HepG2 (cell line): ENCODE measurements around the gene CDK5RAP2. TPM values are rescaled to one million over a fixed set of nuclear protein-coding genes. Genes with fewer than 3 reads are reported as not detected.

Source experiments
- ATAC-seq: fragments of 200-7000 bp; cut with Tn5 transposase; 3 replicates; pipeline ENCODE4 v1.9.1; 2020; ENCODE audit warnings: mild to moderate bottlenecking, moderate library complexity
- BruUV-seq: library from RNA; stranded (reverse); fragments of 400-500 nt; replicated peaks from 2 replicates; lab custom pipeline; 2021; lab: Mats Ljungman, UMichigan
- CTCF ChIA-PET: fragments of 300-600 bp; formaldehyde crosslinking; extraction: SDS; loops from one replicate; lab custom pipeline; 2021; ENCODE audit warnings: low total read pairs, inconsistent platforms, low intra/inter-chr PET ratio; lab: Yijun Ruan, JAX
- POLR2A ChIA-PET: fragments of 350-600 bp; sonication (Branson Sonifier 250); formaldehyde crosslinking; loops from one replicate; lab custom pipeline; 2020; ENCODE audit warnings: antibody characterized with exemption, inconsistent platforms; lab: Yijun Ruan, JAX
- DNase-seq: peaks from one replicate; pipeline ENCODE4 v3.0.0-alpha.2; 2015; ENCODE audit warnings: low spot score
- FAIRE-seq: peaks from 3 replicates; lab custom pipeline; 2011; peaks lifted over from hg19 to GRCh38; lab: Jason Lieb, UNC
- H2AFZ ChIP-seq: one replicate; pipeline ENCODE4 v1.6.1; 2011; ENCODE audit warnings: low read length, inconsistent platforms
- H3K27ac ChIP-seq: fragments of 300-600 bp; 3 replicates; pipeline ENCODE4 v1.8.0; 2011; ENCODE audit warnings: mixed run types, mild to moderate bottlenecking, mixed read lengths, low read length, inconsistent platforms; ENCODE audit not compliant: insufficient read depth; ENCODE audit errors: extremely low read length
- H3K27me3 ChIP-seq, 2 experiments: fragments of 200-600 bp in 1 of 2; 2 replicates in 1 of 2; 3 replicates in 1 of 2; pipeline versions ENCODE4 v1.6.0 to v1.8.0; 2011; ENCODE audit warnings: low read length in 2 of 2, mild to moderate bottlenecking in 2 of 2, moderate library complexity in 2 of 2, inconsistent platforms in 1 of 2; ENCODE audit not compliant: insufficient read depth in 2 of 2, control insufficient read depth in 1 of 2
- H3K36me3 ChIP-seq, 2 experiments: fragments of 200-600 bp in 1 of 2; replicated peaks in 1 of 2; 2 replicates in 1 of 2; 3 replicates in 1 of 2; pipeline versions ENCODE4 v1.5.1 to v1.8.0; 2011; ENCODE audit warnings: low read length in 2 of 2, inconsistent platforms in 1 of 2; ENCODE audit not compliant: insufficient read depth in 2 of 2, control insufficient read depth in 1 of 2
- H3K4me1 ChIP-seq: 2 replicates; pipeline ENCODE4 v1.5.1; 2012; ENCODE audit warnings: low read length, inconsistent platforms; ENCODE audit not compliant: insufficient read depth
- H3K4me2 ChIP-seq: 2 replicates; pipeline ENCODE4 v1.6.0; 2011; ENCODE audit warnings: low read depth, low read length, inconsistent platforms
- H3K4me3 ChIP-seq, 3 experiments: fragments of 200-600 bp in 1 of 3; sonication (generic), shearing (Covaris generic) in 1 of 3; replicated peaks in 1 of 3; 2 replicates each; pipeline ENCODE4 v1.5.1; 2011 to 2016; ENCODE audit warnings: low read length in 3 of 3, inconsistent platforms in 2 of 3, low read depth in 2 of 3, mild to moderate bottlenecking in 2 of 3, control low read depth in 1 of 3, mixed read lengths in 1 of 3; ENCODE audit not compliant: insufficient read depth in 1 of 3
- H3K79me2 ChIP-seq: one replicate; pipeline ENCODE4 v1.6.1; 2011; ENCODE audit warnings: low read length, inconsistent platforms; ENCODE audit not compliant: insufficient read depth
- H3K9ac ChIP-seq: 2 replicates; pipeline ENCODE4 v1.6.0; 2011; ENCODE audit warnings: mild to moderate bottlenecking, low read depth, low read length, inconsistent platforms; ENCODE audit not compliant: insufficient read depth
- H3K9me3 ChIP-seq: 2 replicates; pipeline ENCODE4 v1.5.1; 2012; ENCODE audit warnings: mild to moderate bottlenecking, low read length
- H4K20me1 ChIP-seq: 2 replicates; pipeline ENCODE4 v1.6.0; 2011; ENCODE audit warnings: inconsistent platforms, mild to moderate bottlenecking, low read length, moderate library complexity; ENCODE audit not compliant: insufficient read depth
- CSRNP2 ChIP-seq: sonication (generic); formaldehyde crosslinking; conservative IDR thresholded peaks from 2 replicates; pipeline ENCODE4 v1.8.0; 2022; ENCODE audit warnings: low read depth, missing genetic modification reagents
- DNMT1 ChIP-seq: sonication (generic); formaldehyde crosslinking; IDR thresholded peaks from 2 replicates; pipeline ENCODE4 v1.5.1; 2020; ENCODE audit warnings: mild to moderate bottlenecking, missing genetic modification reagents
- DR1 ChIP-seq: sonication (generic); formaldehyde crosslinking; IDR thresholded peaks from 2 replicates; pipeline ENCODE4 v1.8.0; 2021; ENCODE audit warnings: mild to moderate bottlenecking, missing genetic modification reagents, inconsistent platforms
- DRAP1 ChIP-seq: IDR thresholded peaks from 2 replicates; pipeline ENCODE4 v1.6.1; 2016; ENCODE audit warnings: missing genetic modification reagents, missing compliant biosample characterization
- ERF ChIP-seq: IDR thresholded peaks from 2 replicates; pipeline ENCODE4 v1.6.1; 2018; ENCODE audit warnings: missing biosample characterization, missing genetic modification reagents
- NFKB2 ChIP-seq: sonication (generic); formaldehyde crosslinking; IDR thresholded peaks from 2 replicates; pipeline ENCODE4 v1.4.0; 2020; ENCODE audit warnings: missing genetic modification reagents, borderline replicate concordance
- SATB2 ChIP-seq: sonication (generic); formaldehyde crosslinking; IDR thresholded peaks from 2 replicates; pipeline ENCODE4 v1.5.0; 2020; ENCODE audit warnings: missing genetic modification reagents
- SMARCE1 ChIP-seq: fragments of 450-650 bp; IDR thresholded peaks from 2 replicates; pipeline ENCODE4 v1.6.1; 2017; ENCODE audit warnings: borderline replicate concordance
- TBP ChIP-seq: sonication (generic); formaldehyde crosslinking; IDR thresholded peaks from 2 replicates; pipeline ENCODE4 v1.5.0; 2020; ENCODE audit warnings: missing genetic modification reagents
- ZFYVE20 ChIP-seq: sonication (generic); formaldehyde crosslinking; IDR thresholded peaks from 2 replicates; pipeline ENCODE4 v1.8.0; 2023; ENCODE audit warnings: low read depth, mild to moderate bottlenecking, moderate library complexity, missing genetic modification reagents, borderline replicate concordance
- ZNF253 ChIP-seq: sonication (generic); formaldehyde crosslinking; IDR thresholded peaks from 2 replicates; pipeline ENCODE4 v1.8.0; 2022; ENCODE audit warnings: mild to moderate bottlenecking, missing genetic modification reagents, borderline replicate concordance
- ZNF354B ChIP-seq: sonication (generic); formaldehyde crosslinking; IDR thresholded peaks from 2 replicates; pipeline ENCODE4 v1.8.0; 2022; ENCODE audit warnings: mild to moderate bottlenecking, missing genetic modification reagents
- ZNF562 ChIP-seq: sonication (generic); formaldehyde crosslinking; IDR thresholded peaks from 2 replicates; pipeline ENCODE4 v1.8.0; 2022; ENCODE audit warnings: missing genetic modification reagents, borderline replicate concordance
- ZSCAN30 ChIP-seq: sonication (generic); formaldehyde crosslinking; IDR thresholded peaks from 2 replicates; pipeline ENCODE4 v1.5.0; 2020; ENCODE audit warnings: mild to moderate bottlenecking, missing genetic modification reagents
- WGBS: methylation state at CpG from one replicate; pipeline ENCODE4 v1.1.6; 2017; ENCODE audit warnings: low lambda C conversion rate; 5-methylcytosine and 5-hydroxymethylcytosine counted together
- in situ Hi-C: cut with HindIII; loops from 2 replicates; pipeline ENCODE4 v1.10.0; 2017; ENCODE audit warnings: low pct_unique_long_range_greater_than_20kb; ENCODE audit not compliant: extremely low pct_ligation_motif_present
- intact Hi-C: fragments of 100-400 bp; cut with micrococcal nuclease; formaldehyde crosslinking; loops from one replicate; pipeline ENCODE4 v1.10.0; 2022; ENCODE audit not compliant: unreplicated experiment
- polyA plus RNA-seq, 8 experiments: library from polyadenylated mRNA; depleted of rRNA in 3 of 8; stranded (reverse) in 7 of 8; unstranded in 1 of 8; fragments of >200 nt; fragmentation: Illumina TruSeq in 4 of 8; extraction: Trizol in 4 of 8; gene quantifications; 2 replicates each; pipeline versions ENCODE4 v1.2.1 to v1.2.3, GENCODE V29; 2011 to 2016; ENCODE audit warnings: low read depth in 4 of 8, missing spikeins in 1 of 8, mixed read lengths in 1 of 8; ENCODE audit not compliant: insufficient read depth in 1 of 8
- total RNA-seq, 5 experiments: library from RNA; depleted of rRNA; stranded (reverse); fragments of >200 nt; fragmentation: Illumina TruSeq; extraction: Trizol; gene quantifications; 2 replicates each; pipeline ENCODE4 v1.2.3, GENCODE V29; 2016; ENCODE audit warnings: low read depth in 1 of 5
- TF ChIP-seq, protein P1 (sequence below): sonication (generic); formaldehyde crosslinking; IDR thresholded peaks from 2 replicates; pipeline ENCODE4 v1.4.0; 2020; ENCODE audit warnings: missing genetic modification reagents, borderline replicate concordance
- TF ChIP-seq, protein P2 (sequence below): sonication (generic); formaldehyde crosslinking; IDR thresholded peaks from 2 replicates; pipeline ENCODE4 v1.4.0; 2020; ENCODE audit warnings: missing genetic modification reagents

CDK5RAP2 gene
- total and polyA plus RNA-seq, 2 of the 13 experiments (the other 11 are each of a cell fraction or from before 2014, with no cell fraction given), result 31.8 to 42.2 TPM

GRCh38 chr9:120413121-120414048, 166.6 kb downstream of the CDK5RAP2 start (continued):
- TF ChIP-seq, protein P1, sequence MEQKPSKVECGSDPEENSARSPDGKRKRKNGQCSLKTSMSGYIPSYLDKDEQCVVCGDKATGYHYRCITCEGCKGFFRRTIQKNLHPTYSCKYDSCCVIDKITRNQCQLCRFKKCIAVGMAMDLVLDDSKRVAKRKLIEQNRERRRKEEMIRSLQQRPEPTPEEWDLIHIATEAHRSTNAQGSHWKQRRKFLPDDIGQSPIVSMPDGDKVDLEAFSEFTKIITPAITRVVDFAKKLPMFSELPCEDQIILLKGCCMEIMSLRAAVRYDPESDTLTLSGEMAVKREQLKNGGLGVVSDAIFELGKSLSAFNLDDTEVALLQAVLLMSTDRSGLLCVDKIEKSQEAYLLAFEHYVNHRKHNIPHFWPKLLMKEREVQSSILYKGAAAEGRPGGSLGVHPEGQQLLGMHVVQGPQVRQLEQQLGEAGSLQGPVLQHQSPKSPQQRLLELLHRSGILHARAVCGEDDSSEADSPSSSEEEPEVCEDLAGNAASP (CRISPR knock-in tag), result no peak

DNA sequence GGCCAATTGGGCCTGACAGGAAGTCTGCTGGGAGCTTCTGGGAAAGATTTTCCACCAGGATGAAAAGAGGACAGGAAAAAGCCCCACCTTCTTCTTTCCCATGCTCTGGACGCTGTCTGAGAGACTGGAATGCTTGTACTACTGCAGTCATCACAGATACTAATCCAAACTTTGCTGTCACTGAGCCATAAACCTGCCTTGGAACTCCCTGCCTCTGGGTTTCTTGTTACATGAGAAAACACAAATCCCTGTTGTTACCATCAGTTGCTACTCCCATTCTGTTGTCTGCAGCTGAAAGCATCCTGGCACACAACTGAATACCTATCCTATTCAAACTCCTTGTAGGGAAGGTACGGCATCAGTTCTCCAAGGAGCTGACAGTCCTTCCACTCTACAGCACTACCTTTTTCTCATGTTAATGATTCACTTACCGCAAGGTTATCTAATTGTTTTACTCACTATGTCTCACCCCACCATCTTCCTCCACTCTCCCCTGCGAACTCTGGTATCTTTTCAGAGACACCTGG, 167.5 kb downstream of the CDK5RAP2 start:
- Histone ChIP-seq H4K20me1 (no peaks in the 10 kb centered on the region), H3K36me3 (peaks cover 42 to 86% of the 10 kb centered on the region in 2 experiments), H3K9ac (no peak overlapping the region), H3K4me3 (no peak overlapping the region), H3K4me2 (no peak overlapping the region), H2AFZ (no peak overlapping the region), H3K79me2 (no peaks in the 10 kb centered on the region), H3K9me3 (no peaks in the 10 kb centered on the region), H3K4me1 (0 out of 2 replicates have a peak, but pooled peaks cover 6% of the 10 kb centered on the region), H3K27ac (no peak overlapping the region), H3K27me3 (no peaks in the 10 kb centered on the region)
- CTCF ChIA-PET, result no interaction called here
- TF ChIP-seq ZNF354B (CRISPR knock-in tag), result no peak
- TF ChIP-seq, protein P2, sequence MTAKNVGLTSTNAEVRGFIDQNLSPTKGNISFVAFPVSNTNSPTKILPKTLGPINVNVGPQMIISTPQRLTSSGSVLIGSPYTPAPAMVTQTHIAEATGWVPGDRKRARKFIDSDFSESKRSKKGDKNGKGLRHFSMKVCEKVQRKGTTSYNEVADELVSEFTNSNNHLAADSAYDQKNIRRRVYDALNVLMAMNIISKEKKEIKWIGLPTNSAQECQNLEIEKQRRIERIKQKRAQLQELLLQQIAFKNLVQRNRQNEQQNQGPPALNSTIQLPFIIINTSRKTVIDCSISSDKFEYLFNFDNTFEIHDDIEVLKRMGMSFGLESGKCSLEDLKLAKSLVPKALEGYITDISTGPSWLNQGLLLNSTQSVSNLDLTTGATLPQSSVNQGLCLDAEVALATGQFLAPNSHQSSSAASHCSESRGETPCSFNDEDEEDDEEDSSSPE, result no peak
- no peak for TF ChIP-seq NFKB2
- no peak for TF ChIP-seq SMARCE1
- no peak for TF ChIP-seq TBP (CRISPR knock-in tag)
- no peak for TF ChIP-seq ZFYVE20 (CRISPR knock-in tag)
- no peak for TF ChIP-seq DRAP1 (CRISPR knock-in tag)
- TF ChIP-seq ZNF562 (CRISPR knock-in tag), result no peak
- TF ChIP-seq ZNF253 (CRISPR knock-in tag), result no peak
- no peak for TF ChIP-seq SATB2
- TF ChIP-seq CSRNP2 (CRISPR knock-in tag), result no peak
- no peak for TF ChIP-seq DR1 (CRISPR knock-in tag)
- TF ChIP-seq ERF (CRISPR knock-in tag), result no peak
- TF ChIP-seq DNMT1, result no peak
- TF ChIP-seq ZSCAN30 (CRISPR knock-in tag), result no peak
- ATAC-seq (no peak), FAIRE-seq (no peak), DNase-seq (no peak)
- in situ Hi-C loops, result no loop called here
- no TSS peak for BruUV-seq
- POLR2A ChIA-PET, result no interaction called here
- intact Hi-C loops, result no loop called here
- 95% methylated on average over 4 of the region's 4 CpGs for WGBS
